NK-92 treated with Interleukin-12 subunit alpha and Interleukin-12 subunit beta, amount 100 ng/mL, for 24 hours (cell line): ENCODE data around the gene CAMKMT.

Source experiments
- DNase-seq: peaks from one replicate; lab custom pipeline; 2025; lab: John Stamatoyannopoulos, UW

The CAMKMT gene

DNA sequence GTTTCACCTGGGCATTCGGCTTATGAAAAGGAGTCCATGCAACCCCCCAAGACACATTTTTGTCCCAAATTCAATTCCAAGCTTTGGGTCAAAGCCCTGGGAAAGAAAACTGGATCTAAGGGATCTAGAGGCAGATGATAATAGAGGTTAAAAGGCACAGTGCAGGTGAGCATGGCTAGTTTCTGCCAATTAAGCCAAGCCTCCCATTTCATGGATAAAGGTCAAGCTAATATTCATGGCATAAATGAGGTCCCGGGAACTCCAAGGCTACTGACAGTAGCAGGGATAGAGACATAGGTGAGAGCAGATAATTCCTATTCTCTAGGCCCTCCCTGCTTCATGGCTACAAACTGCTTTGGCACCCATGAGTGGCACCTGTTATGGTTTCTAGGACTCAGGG is 83.1 kb downstream of the CAMKMT start:
- no peak for DNase-seq

DNA sequence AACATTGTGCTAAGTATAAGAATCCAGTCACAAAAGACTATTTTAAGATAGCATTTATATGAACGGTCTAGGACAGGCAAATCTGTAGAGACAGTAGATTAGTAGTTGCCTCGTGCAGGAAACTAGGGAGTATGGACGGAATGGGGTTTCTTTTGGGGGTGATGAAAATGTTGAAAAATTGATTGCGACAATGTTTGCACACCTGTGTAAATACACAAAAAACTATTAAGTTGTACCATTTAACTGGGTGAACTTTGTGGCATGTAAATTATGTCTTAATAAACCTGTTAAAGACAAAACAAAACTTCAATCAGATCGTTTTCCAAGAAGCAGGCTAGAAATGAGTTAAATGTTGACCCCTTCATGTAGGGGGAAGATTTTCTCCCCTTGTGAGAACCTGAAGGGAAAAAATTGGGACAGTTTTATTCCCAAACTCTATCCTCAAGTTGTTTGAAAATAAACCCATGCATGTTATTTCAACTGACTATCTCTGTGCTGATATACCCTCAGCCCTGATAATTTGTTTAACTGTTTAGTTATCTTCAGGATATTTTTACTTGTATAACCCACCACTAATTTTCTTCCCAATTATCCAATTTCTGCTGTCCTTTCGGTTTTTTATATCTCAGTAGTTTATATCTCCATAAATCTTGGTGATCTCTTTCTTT is 87.2 kb downstream of the CAMKMT start:
- DNase-seq: no peak

DNA sequence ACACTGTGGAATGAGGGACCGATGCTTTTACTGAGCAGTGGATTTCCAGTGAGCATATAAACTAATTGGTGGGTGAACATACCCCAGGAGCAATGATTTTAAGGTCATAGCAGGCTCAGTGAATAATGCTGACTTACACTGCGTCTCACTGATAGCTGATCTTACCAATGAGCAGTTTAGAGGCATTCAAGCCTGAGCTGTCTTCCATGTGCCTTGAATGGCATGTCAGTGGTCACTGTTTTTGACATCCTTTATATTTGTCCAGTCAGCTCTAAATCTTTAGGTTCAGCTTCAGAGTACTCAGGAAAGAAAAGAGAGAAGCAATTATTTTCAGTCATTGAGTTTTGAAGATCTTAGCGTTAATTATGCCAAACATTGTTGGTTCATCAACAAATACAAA is 88.3 kb downstream of the CAMKMT start:
- DNase-seq: no peak

DNA sequence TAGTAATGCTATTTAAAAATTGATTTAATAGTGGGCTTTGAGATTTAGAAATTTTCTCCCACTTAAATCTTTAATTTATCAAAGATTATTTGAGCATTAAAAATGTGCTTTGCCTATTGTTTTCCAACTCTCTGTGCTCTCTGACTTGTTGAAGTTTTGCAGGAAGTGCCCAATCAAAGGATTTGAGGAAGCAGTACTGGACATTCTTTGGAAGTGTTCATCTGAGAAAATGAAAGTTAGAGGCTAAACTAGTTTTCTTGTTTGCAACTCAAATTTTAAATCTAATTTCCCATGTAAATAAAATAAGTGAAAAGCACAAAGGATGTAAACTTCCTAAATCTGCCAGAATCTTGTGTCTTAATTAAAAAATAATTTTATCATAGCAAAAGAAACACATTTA is 89.1 kb downstream of the CAMKMT start:
- no peak for DNase-seq

DNA sequence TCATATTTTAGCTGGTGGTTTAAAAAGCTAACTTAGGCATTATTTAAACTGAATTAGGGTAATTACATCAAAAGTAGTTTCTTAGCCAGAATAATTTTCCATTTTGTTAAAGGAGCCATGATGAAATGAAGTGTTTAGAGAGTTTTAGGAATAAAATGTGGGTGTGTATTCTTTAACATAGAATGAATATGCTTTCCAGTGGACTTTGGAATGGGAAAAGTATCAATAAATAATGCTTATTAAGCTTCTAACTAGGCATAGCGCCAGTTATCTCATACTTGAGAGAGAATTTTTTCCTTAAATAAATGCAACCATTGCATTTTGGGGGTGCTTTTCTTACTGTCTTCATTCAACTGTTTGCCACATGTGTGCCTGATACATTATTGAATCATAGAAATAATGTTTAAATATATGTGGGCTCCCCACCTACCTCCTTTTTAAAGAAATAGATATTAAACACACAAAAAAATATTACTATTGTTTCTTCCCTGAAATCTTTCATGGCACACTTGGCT is 90.4 kb downstream of the CAMKMT start:
- no peak for DNase-seq

DNA sequence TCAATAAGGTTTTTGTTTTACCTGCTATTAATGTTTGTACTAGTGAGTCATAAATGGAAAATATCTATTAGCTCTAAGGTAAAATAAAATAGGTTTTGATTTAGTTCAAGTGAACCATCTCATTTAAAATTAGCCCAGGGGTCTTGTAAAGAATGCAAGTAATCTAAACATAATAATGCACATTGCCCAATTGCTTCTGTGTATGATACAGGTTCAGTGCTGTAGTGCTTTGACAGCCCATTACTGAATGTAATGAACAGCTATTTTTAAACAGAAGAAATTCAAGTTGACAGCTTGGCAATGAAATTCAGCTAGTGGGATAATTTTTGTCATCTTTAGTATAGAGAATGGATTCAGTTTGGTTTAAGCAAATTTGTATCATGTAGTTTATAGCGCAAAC is 91.5 kb downstream of the CAMKMT start:
- no peak for DNase-seq

DNA sequence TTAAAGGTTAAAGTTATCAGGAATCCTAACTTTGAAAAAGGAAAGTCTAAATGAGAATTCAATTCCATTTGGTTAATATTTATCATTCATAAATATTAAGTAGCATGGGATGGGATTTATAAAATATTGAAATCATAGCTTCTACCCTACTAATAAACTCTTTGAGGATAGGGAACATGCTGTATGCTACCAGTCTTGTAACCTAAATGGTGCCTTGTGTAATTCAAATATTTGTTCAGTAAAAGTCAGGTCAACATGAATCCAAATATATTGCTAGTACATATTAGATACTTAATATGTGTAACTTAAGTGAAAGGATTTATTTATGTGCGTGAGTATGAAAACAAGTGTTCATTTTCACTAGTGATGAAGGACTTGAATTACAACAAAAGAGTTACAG is 94.1 kb downstream of the CAMKMT start:
- DNase-seq: no peak

DNA sequence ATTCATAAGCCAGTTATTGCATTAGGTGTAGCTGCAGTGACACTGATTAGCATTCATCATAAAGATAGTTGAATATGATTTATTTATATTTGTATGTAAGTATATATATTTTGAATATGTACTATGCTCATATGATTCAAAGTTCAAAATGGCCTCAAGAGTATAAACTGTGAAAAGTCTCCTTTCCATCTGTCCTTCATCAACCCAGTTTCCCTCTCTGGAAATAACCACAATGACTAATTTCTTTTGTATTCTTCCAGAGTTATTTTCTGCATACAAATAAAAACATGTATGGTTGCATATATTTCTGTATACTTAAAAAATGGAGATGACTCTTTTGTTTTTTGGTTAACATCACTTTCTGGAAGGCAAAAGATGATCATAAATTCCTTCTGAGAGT is 95.2 kb downstream of the CAMKMT start:
- DNase-seq: no peak

DNA sequence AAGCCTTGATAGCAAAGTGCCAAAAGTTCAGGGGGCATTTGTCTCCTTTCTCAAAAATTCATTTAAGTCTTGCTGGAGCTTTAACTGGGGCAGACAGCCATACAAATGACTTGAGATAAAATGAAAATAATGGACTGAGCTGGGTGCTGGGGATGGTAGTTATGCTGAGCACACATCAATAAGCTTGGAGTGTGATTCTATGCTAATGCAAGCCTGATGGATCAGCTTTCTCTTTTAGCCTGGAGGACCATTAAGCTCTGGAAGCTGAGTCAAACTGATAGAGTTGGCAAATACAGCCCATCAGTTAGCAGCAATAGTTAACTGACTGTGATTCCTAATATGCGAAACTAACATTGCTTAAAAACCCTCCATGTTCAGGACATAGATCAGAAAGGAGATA is 98.0 kb downstream of the CAMKMT start:
- DNase-seq: no peak

DNA sequence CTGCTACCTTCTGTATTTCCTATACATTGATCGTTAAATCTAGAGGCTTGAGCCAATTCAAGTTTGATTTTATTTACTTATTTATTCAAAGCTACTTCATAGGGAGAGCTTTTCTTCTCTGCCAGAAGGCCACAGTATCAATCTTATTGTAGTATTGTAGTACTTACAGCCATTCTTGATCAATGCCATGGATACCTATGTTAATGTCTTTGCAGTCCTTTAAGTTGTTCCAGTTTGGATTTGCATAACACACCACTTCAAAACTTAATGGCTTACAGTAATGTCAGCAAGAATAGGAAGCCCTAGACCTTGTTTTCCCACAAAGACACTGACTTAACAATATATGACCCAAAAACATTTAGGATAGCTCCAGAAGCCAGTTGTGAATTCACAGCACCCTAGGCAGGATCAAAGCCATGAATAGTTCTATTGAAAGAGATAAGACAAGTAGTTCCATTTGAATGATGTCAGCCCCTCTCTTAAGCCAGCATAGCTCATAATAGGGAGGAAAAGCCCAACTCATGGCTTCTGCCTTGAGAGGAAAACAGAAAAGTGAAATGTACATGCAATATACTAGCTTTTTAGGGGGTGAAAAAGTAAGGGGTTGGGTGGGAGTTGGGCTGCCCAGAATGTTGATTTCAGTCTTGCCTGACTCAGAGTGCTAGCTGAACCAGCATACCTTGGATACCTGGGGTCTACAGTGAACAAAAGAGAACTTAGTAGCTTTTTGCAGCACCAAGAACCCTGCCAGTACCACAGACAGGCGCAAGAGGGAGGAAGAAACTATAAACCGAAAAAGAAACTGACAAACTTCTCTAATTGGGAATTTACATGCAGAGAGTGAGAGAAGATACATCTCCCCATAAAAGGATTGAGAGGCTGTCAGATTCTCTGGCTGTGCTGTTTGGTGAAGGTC is 101.4 kb downstream of the CAMKMT start:
- DNase-seq: no peak

DNA sequence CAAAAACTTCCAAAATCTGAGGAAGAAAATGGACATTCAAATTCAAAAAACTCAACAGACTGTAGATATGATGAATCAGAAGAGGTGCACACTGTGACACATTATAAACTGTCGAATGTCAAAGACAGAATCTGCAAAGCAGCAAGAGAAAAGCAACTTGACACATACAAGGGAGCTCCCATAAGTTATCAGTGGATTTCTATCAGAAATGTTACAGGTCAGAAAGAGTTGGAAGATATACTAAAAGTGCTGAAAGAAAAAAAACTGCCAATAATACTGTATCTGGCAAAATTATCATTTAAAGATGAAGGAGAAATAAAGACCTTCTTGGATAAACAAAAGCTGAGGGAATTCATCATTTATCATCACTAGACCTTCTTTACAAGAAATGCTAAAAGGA is 102.7 kb downstream of the CAMKMT start:
- DNase-seq: no peak

DNA sequence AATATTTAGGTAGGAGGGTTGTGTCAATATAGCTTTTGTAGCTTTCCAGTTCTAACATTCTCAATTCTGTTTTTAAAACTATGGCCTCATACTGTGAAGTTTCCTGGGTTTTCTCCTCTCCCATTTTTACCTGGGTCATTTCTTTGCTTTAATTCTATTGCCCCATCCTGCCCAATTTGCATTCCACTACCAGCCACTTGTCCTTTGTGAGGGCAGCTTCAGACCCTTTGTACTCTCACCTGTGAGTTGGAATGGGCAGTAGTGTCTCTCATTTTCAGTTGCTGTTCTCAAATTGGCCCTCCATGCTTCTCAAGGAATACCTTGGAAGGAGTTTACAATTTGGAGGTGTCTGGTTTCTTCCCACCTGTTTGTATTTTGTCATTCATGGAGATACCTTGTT is 108.4 kb downstream of the CAMKMT start:
- DNase-seq: no peak

DNA sequence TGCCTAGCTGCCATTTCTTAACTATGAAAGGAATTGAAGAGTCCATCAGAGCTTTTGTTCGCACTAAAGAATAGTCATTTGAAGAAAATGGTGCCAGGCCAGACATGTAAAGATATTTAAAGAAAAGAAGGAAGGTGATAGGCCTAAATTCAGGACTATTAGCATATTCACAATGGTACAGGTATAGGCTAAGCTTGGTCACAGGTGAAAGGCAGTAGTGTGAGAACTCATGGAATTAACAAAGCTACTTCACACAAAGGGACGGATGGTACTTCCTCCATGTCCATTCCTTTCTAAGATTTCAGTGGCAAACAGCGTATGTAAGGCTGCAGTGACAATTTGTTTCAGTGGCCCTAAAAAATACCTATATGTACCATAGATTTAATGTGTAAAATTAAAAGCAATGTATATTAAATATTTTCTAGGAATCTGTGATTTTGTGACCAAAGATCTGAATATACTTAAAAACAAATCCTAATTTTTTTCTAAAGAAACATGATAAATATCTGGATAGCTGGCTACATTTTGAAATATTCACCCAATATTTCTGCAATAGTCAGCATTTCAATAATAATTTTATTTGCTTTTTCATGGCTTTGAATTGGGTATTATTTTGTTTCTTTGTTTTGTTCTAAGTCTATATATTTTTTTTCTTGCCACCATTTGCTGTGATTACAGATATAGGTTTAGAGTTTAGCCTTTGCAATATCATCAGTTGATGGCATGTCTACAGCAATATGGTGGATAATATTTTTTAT is 116.1 kb downstream of the CAMKMT start:
- DNase-seq: no peak

DNA sequence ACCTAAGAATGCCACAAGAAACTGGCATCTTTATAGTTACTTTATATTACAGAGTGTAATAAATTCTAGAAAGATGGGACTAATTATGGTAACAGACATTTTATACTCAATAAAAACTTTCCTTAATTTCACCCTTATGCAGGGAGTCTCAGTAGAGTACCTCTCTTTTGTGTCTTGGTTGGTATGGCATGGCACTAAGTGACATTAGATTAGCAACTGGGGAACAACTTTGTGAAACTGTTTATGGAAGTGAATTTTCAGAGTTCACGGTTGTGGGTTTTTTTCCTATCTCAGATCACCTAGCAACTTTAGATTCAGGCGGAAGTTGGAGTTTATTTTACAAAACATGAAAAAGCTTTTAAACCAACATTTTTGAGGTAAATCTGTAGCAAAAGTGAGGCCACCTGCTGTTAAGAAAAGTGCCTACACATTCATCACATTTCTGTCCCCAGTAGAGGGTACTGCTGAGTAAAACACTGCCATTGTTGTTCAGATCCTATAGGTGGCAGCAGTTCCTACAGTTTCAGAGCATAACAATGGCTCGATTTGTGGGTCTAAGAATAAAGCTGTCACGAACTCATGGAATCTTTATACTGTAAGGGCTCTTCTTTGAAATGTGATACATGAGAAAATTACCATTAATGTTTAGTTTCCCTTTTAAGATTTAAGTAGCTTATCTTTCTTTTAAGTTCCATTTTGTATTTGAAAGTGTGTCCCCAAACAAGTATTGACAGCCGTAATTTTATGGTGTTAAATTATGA is 117.6 kb downstream of the CAMKMT start:
- no peak for DNase-seq

DNA sequence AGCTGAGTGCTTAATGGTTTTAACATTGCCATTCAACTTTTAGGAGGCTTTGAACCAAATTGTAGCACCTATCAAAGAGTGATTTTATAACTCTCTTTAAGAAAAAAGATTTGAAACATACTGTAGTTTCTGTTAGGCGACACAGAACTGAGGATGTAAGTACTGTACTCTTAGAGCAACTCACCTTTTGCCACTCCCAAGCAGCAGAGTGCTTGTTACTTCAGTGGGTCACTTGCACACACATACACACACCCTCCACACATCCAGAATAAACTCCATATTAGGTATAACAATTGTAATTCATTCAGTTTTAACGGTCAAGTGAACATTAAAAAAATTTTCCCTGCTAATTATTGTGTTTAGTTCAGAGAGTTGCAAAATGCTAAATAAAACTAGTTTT is 118.3 kb downstream of the CAMKMT start:
- DNase-seq: no peak

DNA sequence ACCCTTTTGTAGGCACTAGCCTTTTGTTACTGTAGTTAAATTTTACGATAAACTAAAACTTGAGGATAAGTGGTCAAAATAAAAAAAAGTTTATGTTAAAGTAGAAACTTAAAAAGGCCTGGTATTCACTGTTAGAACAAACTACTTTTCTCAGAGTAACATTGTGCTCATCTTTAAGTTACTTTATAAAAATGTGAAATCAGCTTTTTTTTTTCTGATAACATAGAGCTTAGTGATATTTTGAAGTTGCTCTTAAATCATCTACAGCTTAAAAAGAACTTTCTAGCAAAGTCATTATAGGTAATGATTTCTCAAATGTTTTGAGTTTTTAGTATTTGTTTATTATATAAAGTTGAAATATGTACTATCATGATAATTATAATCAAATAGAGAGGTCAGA is 125.3 kb downstream of the CAMKMT start:
- no peak for DNase-seq

DNA sequence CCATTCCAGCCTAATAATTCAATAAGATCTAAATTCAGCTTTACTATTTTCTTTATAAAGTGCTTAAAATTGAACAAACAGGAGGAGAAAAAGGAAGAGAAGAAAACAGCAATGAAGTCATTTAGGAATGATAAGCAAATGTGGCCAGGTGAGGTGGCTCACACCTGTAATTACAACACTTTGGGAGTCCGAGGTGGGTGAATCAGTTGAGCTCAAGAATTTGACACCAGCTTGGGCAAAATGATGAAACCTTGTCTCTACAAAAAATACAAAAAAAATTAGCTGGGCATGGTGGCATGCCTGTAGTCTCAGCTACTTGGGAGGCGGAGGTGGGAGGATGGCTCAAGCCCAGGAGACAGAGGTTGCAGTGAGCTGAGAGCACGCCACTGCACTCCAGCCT is 129.0 kb downstream of the CAMKMT start:
- no peak for DNase-seq

DNA sequence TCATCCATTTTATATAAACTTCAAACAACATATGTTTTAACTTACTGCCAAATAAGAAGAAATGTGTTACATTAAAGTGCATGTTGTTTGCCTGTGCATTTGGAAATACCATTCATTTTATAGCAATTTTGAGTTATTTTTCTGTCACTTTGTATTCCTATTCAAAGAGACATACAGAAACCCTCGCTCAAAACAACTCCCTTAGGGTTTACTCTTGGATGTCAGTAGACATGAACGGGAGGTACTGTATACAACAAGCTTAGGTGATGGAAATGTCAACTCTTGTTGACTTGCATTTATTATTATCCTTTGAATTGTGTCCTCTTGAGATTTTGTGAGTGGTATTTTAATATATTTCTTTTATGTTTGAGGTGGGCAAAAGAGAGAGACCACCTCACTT is 132.3 kb downstream of the CAMKMT start:
- no peak for DNase-seq

DNA sequence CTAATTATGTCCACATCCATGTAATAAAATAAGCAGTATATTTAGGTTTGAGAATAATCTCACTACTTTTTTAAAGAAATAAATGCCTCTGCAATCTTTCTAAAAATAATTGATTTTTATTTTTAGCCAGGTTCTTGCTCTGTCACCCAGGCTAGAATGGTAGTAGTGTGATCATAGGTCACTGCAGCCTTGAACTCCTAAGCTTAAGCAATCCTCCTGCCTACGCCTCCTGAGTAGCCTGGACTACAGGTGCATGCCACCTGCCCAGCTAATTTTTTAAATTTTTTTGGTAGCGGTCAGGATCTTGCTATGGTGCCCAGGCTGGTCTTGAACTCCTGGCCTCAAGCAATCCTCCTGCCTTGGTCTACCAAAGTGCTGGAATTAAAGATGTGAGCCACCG is 133.3 kb downstream of the CAMKMT start:
- DNase-seq: no peak

DNA sequence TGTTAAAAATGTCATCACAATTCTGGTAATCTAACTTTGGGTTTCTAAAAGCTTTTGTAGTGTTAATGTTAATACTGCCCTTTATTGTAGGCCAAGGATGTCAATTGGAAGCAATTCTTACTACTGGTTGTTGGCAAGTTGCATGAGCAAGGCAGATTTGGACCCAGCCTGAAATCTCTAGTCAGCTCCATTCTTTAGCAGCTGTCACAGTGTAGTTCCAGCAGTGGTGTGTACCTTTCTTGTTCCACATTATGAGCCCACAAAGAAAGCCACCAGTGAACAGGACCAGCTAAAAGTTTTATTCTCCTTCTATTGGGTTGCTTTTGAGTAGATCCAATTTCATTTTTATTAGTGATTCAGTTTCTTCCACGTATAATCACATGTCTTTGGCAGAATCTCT is 133.8 kb downstream of the CAMKMT start:
- DNase-seq: no peak

DNA sequence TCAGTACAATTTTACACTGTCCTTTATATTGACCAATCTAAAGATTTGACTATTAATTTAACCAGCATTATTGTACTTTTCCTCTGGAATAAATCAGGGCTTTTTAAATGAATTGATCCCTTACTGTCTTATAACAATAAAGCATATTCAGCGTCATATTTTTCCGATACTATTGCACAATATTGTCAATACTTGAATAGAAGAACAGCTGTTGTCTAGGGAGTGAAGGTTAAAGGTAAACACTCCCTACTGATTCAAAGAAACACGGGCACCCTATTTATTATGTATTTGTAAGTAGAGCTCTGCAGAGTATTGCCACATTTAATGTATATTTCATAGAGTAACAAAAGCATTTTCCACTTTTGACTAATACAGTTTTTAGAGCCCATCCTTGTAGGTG is 134.4 kb downstream of the CAMKMT start:
- no peak for DNase-seq

DNA sequence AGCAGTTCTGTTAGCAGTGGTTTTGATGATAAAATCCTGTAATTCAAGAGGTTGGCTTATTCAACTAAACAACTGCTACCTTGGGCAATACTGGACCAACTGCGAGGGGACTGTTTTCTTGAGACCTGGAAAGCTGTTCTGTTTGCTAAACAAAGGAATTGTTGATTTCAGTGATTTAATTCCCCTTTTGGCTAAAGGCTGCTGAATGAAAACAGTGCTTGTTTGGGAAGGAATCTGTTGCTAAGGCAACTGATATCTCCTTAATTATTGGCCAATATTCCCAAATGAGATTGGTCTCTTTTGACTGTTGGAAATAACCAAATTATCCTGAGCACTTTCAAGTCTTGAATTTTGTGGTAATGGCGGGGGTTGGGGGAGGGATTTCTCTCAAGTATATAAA is 136.8 kb downstream of the CAMKMT start:
- DNase-seq: no peak
